T47D (cell line): ENCODE measurements around the gene ZBTB8OS.
"Not testable (repeated sequence)": the region's sequence is repeated elsewhere in the genome, so short reads cannot be mapped to it uniquely, and the experiment has no call there.

Experiments
- DNase-seq, 2 experiments: peaks; one replicate each; pipeline versions ENCODE4 v3.0.0 to v3.0.0-alpha.2; 2011 to 2012; ENCODE audit warnings: low read depth in 1 of 2, low spot score in 1 of 2
- JUND ChIP-seq: IDR thresholded peaks from 2 replicates; pipeline ENCODE4 v1.6.1; 2012; ENCODE audit warnings: low read depth
- in situ Hi-C: cut with HindIII; loops from 2 replicates; pipeline ENCODE4 v1.10.0; 2016; ENCODE audit warnings: low sequenced_read_pairs, low pct_unique_long_range_greater_than_20kb

The ZBTB8OS gene

DNA sequence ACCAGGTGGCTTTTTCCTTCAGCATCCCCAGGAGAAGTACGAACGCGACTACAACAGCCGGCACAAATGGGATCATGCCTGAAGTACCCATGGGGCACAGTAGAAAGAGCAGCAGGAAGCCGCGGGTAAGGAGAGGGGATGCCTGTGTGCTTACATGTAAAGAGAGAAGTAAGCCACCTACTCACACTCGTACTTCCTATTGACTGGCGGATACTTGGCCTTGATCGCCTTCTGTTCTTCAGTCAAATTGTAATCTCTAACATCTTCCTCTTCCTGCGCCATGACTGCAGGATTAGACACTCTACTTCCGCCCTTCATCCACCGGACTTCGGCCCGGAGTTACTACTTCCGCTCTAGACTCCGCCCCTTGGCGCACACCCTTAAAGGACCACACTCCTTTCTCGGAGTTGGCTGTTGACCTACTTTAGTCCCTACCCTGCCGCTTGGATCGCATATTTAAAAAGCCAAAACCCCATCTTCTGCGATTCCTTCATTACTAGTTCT, at the start of gene ZBTB8OS:
ZBTB8OS (minus strand) TSS at position 303 of the 504 bp plus-strand sequence; CDS start at position 282, 21 bp downstream.
- no peak for TF ChIP-seq JUND
- DNase-seq, result peak; percentile 73 to 91
- in situ Hi-C loops, result no loop called here

DNA sequence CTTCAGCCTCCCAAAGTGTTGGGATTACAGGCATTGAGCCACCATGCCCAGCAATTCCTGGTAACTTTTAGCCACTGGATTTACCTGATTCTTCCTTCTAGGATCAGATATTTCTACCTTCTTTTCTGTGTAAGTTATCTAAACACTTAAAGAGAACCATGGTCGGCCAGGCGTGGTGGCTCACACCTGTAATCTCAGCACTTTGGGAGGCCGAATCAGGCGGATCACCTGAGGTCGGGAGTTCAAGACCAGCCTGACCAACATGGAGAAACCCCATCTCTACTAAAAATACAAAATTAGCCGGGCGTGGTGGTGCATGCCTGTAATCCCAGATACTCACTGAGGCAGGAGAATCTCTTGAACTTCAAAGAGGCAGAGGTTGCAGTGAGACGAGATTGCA, 46.6 kb upstream of the ZBTB8OS start:
- DNase-seq, in situ Hi-C loops: not testable (repeated sequence)

- TF ChIP-seq JUND, result no peak
- no peak for DNase-seq
- in situ Hi-C loops, result no loop called here
These were observed 45.7 kb upstream of the ZBTB8OS start for GRCh38 chr1:32696041-32696440.

DNA sequence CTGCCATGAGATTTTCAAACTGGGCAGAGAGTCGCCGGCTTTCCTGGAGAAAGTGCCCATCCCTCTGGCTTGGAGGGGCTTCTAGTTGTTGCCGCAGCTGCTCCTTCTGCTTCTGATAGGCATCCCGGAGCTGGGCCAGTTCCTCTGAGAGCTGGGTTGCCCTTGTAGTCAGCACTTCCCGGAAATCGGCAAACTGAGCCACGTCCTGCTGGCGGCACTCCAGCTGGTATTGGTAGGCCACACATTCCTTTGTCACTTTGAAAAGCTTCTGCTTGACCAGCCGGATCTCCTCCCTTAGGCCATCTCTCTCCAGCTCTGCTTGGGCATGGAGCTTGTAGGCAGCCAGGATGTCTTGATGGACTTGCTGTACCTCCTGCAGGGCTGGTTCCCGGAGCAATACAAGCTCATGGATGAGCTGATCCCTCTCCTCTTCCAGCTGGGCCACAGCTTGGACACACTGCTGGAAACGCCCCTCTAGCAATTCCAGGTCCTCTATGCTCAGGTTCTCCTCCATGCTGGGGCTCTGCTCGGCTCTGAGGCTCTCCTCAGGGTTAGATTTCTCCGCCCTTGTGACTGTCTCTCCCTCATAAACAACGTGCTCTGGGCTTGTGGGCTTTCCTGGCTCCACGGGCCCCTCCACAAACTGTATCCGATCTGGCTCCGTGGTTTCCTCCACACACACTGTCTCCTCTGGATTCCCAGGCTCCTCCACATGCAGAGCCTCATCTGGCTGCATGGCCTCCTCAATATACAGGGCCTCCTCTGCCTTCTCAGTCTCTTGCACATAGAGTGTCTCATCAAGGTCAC, 45.0 kb upstream of the ZBTB8OS start:
- peak in 1 of 2 experiments; percentile 88 for DNase-seq
- in situ Hi-C loops, result no loop called here
- TF ChIP-seq JUND, result no peak

- no peak for TF ChIP-seq JUND
- in situ Hi-C loops, result no loop called here
These were observed 43.3 kb upstream of the ZBTB8OS start for GRCh38 chr1:32693455-32694174.

DNA sequence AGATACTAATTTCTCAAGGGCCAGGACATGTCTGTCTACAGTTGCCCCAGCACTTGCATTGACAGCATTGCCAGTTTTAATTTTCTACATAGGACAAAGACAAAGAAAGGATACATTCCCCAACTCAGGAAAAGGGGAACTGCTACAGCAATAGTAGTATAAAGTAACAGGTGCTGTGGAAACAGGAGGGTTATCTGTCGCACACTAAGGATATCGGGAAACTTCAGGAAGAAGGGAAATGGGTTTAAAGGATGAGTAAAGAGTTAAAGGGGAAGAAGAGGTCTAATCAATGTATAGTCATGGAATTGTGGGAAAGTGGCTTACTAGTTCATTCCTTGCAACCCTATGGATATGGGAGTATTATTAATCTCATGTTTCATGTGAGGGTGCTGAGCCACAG, 36.0 kb upstream of the ZBTB8OS start:
- no peak for TF ChIP-seq JUND
- in situ Hi-C loops, result no loop called here
- DNase-seq, result no peak

More at GRCh38 chr1:32693455-32694174, 43.3 kb upstream of the ZBTB8OS start:
- no peak for DNase-seq

DNA sequence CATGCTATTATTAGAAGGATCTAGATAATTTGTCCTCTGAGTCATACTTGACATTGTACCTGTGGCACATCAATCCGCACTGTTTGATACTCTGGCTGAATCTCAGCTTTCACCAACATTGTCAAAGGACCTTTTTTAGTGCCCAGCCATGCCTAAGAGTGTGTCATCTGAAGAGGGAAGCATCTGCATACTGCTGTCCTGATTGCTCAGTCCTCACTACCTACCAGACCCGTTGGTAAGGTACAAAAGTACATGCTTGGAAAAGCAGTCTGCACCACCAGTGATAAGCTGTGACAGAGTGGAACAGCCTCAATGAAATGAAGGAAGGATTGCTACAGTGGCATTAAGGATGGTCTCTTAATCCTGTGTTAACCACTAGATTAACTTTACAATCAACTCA, 35.1 kb upstream of the ZBTB8OS start:
- DNase-seq, result no peak
- TF ChIP-seq JUND, result no peak
- in situ Hi-C loops, result no loop called here

GRCh38 chr1:32684167-32684811, 33.9 kb upstream of the ZBTB8OS start:
- no peak for DNase-seq

GRCh38 chr1:32683397-32683796, 33.0 kb upstream of the ZBTB8OS start:
- TF ChIP-seq JUND, result no peak

More at GRCh38 chr1:32684167-32684811, 33.9 kb upstream of the ZBTB8OS start:
- in situ Hi-C loops, result no loop called here
- no peak for TF ChIP-seq JUND

DNA sequence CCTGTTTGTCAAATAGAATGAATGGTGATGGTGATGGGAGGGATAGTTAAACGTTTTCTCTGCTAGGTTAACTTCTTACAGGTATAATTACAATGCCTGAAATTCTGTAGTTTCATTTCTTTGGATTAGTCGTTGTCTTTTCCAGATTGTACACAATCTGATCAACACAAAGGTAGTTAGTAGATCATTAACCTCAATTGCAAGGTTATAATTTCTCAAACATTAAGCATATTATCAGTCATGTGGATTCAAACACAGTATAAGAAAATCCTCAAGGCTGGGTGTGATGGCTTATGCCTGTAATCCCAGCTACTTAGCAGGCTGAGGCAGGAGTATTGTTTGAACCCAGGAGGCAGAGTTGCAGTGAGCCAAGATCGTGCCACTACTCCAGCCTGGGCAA, 31.6 kb upstream of the ZBTB8OS start:
- no peak for TF ChIP-seq JUND
- in situ Hi-C loops, result no loop called here
- no peak for DNase-seq

More at GRCh38 chr1:32683397-32683796, 33.0 kb upstream of the ZBTB8OS start:
- in situ Hi-C loops, result no loop called here
- DNase-seq, result no peak

DNA sequence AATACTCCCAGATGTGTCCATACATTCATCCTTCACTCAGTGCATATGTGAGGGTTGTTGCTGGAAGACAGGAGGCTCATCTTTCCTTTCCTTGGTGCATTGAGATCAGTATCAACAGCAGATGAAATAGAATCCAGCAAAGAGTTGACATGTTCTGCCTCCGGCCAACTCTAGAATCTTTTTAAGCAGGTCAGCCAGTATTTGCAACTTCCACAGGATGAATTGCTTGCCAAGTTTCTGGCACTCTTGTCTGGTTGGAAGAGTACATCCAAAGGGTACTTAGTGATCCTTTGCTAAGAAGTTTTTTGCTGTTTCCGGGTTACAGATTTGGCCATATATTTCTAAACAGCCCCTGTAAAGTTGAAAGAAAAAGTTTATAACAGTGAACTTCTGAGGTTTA, 31.2 kb upstream of the ZBTB8OS start:
- TF ChIP-seq JUND, result no peak
- peak in 1 of 2 experiments; percentile 33 for DNase-seq
- in situ Hi-C loops, result no loop called here

DNA sequence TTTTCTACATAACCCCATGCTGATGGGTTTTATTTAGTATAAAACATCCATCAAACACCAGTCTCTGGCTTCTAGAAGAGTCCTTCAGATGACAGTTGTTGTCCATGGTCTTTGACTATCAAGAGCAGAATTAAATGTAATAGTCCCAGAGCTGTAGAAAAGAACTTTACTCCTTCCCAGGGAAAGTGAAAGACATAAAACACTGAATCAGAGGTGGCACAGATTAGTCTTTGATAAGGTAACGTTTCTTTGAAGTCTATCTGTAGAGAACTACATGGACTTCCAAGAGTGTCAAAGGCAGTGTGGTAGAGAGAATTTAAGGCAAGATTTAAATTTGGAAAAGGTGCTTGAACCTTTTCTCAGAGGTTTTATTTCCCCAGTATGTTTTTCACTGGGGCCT, 30.3 kb upstream of the ZBTB8OS start:
- no peak for TF ChIP-seq JUND
- no peak for DNase-seq
- in situ Hi-C loops, result no loop called here

- DNase-seq, in situ Hi-C loops: not testable (repeated sequence)
These were observed 29.6 kb upstream of the ZBTB8OS start for GRCh38 chr1:32679993-32680392.
